GM20000 (cell line): ENCODE results near the gene MTHFD1L.

Experiments
- DNase-seq: peaks from one replicate; pipeline ENCODE4 v3.0.0; 2012; ENCODE audit warnings: low spot score
- TF ChIP-seq, protein P1 (sequence below): IDR thresholded peaks from 2 replicates; pipeline ENCODE4 v1.5.1; 2012; ENCODE audit warnings: mild to moderate bottlenecking, control low read depth; ENCODE audit errors: extremely low read depth, missing control alignments

Gene MTHFD1L

DNA sequence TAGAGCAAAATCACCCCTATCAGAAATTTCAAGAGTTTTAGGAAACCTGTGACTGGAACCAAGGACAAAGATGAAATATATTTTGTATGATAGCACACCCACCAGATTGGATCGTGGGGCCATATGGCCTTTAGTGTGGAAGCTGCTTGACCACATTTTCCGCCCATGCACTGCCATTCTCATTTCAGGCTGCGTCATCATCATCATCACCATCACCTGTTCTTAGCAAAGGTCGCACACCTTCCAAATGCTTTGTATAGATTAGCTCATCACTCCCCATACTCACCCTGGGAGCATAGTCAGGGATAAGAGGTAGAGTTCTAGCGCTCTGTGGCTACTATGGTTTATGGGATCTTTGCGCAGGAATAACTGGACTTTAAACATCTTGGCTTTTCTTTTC, 185.7 kb downstream of the MTHFD1L start:
- DNase-seq = no peak
- TF ChIP-seq, protein P1, sequence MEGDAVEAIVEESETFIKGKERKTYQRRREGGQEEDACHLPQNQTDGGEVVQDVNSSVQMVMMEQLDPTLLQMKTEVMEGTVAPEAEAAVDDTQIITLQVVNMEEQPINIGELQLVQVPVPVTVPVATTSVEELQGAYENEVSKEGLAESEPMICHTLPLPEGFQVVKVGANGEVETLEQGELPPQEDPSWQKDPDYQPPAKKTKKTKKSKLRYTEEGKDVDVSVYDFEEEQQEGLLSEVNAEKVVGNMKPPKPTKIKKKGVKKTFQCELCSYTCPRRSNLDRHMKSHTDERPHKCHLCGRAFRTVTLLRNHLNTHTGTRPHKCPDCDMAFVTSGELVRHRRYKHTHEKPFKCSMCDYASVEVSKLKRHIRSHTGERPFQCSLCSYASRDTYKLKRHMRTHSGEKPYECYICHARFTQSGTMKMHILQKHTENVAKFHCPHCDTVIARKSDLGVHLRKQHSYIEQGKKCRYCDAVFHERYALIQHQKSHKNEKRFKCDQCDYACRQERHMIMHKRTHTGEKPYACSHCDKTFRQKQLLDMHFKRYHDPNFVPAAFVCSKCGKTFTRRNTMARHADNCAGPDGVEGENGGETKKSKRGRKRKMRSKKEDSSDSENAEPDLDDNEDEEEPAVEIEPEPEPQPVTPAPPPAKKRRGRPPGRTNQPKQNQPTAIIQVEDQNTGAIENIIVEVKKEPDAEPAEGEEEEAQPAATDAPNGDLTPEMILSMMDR = no peak

DNA sequence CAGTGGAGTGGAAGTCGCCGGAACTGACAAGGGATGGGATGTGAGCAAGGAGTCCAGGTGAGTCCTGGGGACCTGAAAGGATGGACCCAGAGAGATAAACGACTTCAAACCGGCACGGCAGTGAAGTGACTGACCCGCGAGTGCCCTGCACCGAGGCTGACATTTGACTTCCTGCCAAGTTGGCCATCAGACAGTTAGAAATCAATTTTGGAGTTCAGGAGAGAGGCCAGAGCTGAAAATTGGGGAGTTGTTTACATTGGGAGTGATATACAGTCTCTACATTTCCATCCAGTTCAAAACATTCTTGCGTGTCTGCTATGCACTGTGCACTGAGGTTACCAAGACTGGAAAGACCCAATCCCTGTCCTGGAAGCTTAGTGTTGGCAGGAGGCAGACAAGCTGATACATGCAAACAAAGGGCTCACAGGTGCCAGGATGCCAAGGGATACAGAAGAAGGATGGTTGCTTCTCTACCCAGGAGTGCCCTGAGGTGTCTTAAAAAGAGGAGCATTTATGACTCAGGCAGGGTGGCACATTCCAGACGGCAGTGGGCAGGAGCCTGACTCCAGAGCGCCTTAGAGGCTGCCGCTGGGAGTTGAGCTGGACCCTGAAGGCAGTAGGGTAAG, 186.6 kb downstream of the MTHFD1L start:
- TF ChIP-seq, protein P1 = no peak
- no peak for DNase-seq

DNA sequence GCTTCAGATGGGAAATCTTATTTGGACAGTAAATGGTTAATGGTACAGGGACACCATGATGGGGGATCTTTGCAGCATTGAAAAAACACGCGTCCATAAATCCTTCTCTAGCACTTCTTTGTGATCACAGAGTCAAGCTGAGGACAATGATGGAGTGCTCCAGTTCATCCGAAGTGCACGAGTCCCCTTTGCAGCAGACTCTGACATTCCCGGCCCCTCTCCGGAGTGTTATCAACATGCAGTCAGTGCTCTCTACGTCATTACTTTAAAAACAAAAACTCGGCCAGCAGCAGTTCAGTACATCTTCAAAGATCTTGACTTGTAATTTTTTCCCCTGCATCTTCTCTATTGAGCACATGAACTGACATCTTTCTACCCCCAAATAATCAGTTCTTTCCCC, 188.8 kb downstream of the MTHFD1L start:
- TF ChIP-seq, protein P1 = no peak
- no peak for DNase-seq

DNA sequence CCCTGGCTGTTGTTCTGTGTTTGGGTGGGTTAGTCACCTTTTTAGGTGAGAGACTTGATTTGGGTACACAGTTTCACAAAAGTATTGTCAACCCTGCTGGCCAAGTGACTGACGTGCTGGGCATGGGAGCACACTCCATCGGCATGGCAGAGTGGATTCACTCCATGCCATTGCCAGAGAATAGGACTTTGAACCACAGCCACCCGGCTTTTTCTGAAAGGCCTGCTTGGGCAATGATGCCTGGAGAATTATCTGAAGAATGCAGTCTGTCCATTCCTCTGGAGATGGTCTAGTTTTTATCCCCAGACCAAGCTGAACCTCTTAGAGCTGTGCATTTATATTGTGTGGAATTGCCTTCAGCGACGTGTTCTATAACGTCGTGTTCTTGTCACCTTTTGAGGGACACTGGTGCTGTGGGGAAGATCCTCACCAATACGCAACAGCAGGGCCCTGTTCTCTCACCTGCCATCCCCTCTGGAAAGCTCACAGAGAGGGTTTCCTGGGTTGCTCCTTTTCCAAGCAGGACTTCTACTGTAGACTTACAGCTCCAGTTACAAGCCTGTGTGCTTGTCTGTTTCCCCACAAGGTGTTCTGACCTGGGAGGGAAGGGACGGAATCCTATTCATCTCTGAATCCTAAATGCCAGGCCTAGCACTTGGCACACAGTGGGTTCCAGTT, 190.9 kb downstream of the MTHFD1L start:
- TF ChIP-seq, protein P1 = no peak
- DNase-seq = no peak

DNA sequence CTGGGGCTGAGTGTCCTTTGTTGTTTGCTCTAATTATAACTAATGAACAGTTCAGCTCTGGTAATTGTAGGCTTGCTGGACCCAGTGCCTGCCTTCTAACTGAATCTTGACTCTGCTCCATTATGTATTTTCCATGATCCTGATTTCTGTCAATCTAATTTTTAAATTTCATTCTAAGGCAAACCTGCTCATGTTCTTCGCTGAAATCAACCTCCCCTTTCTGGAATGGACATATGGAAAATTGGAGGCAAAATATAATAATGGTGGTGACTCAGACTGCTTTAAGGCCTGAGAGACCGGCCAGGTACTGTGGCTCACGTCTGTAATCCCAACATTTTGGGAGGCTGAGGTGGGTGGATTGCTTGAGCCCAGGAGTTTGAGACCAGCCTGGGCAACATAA, 191.6 kb downstream of the MTHFD1L start:
- DNase-seq = no peak
- TF ChIP-seq, protein P1 = no peak

DNA sequence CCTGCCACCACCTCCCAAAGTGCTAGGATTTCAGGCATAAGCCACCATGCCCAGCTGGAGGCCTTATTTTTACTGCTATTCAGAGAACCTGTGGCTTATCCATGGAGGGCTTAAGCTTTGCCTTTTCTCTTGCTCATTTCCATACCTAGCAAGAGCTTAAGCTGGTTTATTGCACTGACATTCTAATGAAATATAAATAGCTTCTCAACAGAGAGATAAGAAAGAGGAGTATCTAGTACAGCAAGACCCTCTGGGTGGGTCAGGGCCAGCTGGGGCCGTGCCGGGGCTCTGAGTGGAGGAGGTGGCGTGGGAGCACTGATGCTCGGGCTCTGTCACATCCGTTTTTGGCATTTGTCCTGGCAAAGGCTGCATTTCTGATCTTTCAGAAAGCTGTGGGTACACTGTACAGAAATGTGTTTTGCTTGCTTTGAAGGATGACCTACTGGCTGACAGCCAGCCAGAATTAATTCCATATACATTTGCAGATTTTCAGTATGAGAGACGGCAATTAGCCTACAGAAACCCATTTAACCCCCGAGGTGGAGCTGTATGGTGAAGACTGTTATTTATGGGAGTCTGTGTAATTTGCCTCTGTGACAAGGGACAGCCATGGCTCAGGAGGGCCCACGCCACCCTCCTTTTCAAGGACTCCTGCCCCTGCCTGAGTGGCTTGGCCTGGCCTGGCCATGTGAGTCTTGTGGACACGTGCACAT, 192.7 kb downstream of the MTHFD1L start:
- DNase-seq = no peak
- TF ChIP-seq, protein P1 = no peak

DNA sequence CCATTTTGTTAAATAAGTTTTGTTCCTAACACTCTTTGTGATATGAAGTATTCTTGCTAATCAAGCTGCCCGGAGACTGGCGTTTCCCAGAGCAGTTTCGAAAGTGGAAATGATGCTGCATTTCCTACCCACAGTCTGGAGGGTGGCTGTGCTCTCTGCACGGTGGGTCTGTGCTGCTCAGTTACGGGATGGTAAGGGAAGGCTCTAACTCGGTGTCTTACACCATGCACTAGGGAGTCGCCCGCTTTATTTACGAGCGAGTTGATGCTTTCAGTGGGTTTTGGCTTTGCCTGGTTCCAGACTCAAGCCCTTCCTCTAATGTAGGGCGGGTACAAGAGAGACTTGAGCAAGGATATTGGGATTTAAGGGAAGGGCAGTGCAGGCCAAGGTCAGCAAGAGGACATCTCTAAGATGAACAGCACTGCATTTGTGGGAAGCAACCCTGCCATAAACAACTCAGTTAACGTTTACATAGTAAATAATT, 194.2 kb downstream of the MTHFD1L start:
- TF ChIP-seq, protein P1 = no peak
- DNase-seq = no peak
